ENCODE measurements around the gene CACNA2D4. TPM values are rescaled to one million over a fixed set of nuclear protein-coding genes. Genes with fewer than 3 reads are reported as not detected.
"Not testable (repeated sequence)": the region's sequence is repeated elsewhere in the genome, so short reads cannot be mapped to it uniquely, and the experiment has no call there.

The CACNA2D4 gene
- total RNA-seq, 1 donor from 2014 or later: 3.4 TPM

GRCh38 chr12:1832801-1833595 is 85.5 kb downstream of the CACNA2D4 start:
- DNase-seq (ENCODE audit: low spot score): no peak

- peak; percentile 83 for DNase-seq (ENCODE audit: low spot score)
Measured at GRCh38 chr12:1830981-1831963, 87.2 kb downstream of the CACNA2D4 start.

- DNase-seq (ENCODE audit: low spot score): no peak
Measured at GRCh38 chr12:1830401-1830845, 88.0 kb downstream of the CACNA2D4 start.

- no peak for DNase-seq (ENCODE audit: low spot score)
Measured at GRCh38 chr12:1829306-1829900, 89.0 kb downstream of the CACNA2D4 start.

GRCh38 chr12:1828856-1829255 is 89.6 kb downstream of the CACNA2D4 start:
- no peak for DNase-seq (ENCODE audit: low spot score)

- DNase-seq (ENCODE audit: low spot score): no peak
Measured at GRCh38 chr12:1827826-1828805, 90.3 kb downstream of the CACNA2D4 start.

- no peak for DNase-seq (ENCODE audit: low spot score)
Measured at GRCh38 chr12:1826867-1827705, 91.4 kb downstream of the CACNA2D4 start.

- no peak for DNase-seq (ENCODE audit: low spot score)
Measured at GRCh38 chr12:1826401-1826800, 92.1 kb downstream of the CACNA2D4 start.

GRCh38 chr12:1825382-1826102 is 92.9 kb downstream of the CACNA2D4 start:
- DNase-seq (ENCODE audit: low spot score): no peak

- no peak for DNase-seq (ENCODE audit: low spot score)
Measured at GRCh38 chr12:1823237-1823636, 95.2 kb downstream of the CACNA2D4 start.

- DNase-seq (ENCODE audit: low spot score): no peak
Measured at GRCh38 chr12:1822699-1823098, 95.8 kb downstream of the CACNA2D4 start.

- no peak for DNase-seq (ENCODE audit: low spot score)
Measured at GRCh38 chr12:1821805-1822204, 96.6 kb downstream of the CACNA2D4 start.

GRCh38 chr12:1820896-1821291 is 97.6 kb downstream of the CACNA2D4 start:
- no peak for DNase-seq (ENCODE audit: low spot score)

GRCh38 chr12:1820191-1820895 is 98.1 kb downstream of the CACNA2D4 start, which contains the start of gene LRTM2:
TSS of gene LRTM2 (plus strand) at chr12:1820565. CDS start at chr12:1828149, 7,584 bp downstream.
- DNase-seq (ENCODE audit: low spot score): no peak

- no peak for DNase-seq (ENCODE audit: low spot score)
Measured at GRCh38 chr12:1819571-1819970, 98.9 kb downstream of the CACNA2D4 start.

GRCh38 chr12:1819050-1819449 is 99.4 kb downstream of the CACNA2D4 start:
- no peak for DNase-seq (ENCODE audit: low spot score)

- not testable (repeated sequence) for DNase-seq (ENCODE audit: low spot score)
Measured at GRCh38 chr12:1817928-1818327, 100.5 kb downstream of the CACNA2D4 start.

GRCh38 chr12:1816730-1817348 is 101.6 kb downstream of the CACNA2D4 start:
- DNase-seq (ENCODE audit: low spot score): no peak
